A549 (cell line): ENCODE data around the gene OR4D2. TPM values are rescaled to one million over a fixed set of nuclear protein-coding genes. Genes with fewer than 3 reads are reported as not detected.

Source experiments
- ATAC-seq, 2 experiments: fragments of 200-7000 bp in 1 of 2; fragments of >200 bp in 1 of 2; cut with Nextera tagmentation in 1 of 2; cut with Tn5 transposase in 1 of 2; 3 replicates each; pipeline versions ENCODE4 v1.8.0 to v1.9.1; 2018 to 2020; ENCODE audit warnings: mild to moderate bottlenecking in 1 of 2, moderate library complexity in 1 of 2
- CTCF ChIA-PET: fragments of 300-600 bp; sonication (Branson Sonifier 250); formaldehyde crosslinking; extraction: SDS; loops from one replicate; lab custom pipeline; 2021; ENCODE audit warnings: antibody characterized with exemption, inconsistent platforms; lab: Yijun Ruan, JAX
- POLR2A ChIA-PET: fragments of 350-600 bp; formaldehyde crosslinking; extraction: SDS; loops from one replicate; lab custom pipeline; 2021; ENCODE audit warnings: antibody characterized with exemption, inconsistent platforms; lab: Yijun Ruan, JAX
- DNase-seq, 2 experiments: peaks; one replicate each; pipeline versions ENCODE4 v3.0.0 to v3.0.0-alpha.2; 2011 to 2016; ENCODE audit warnings: low read depth in 1 of 2, low spot score in 1 of 2
- FAIRE-seq: peaks from 2 replicates; lab custom pipeline; 2011; peaks lifted over from hg19 to GRCh38; lab: Jason Lieb, UNC
- H3K27ac ChIP-seq, 2 experiments: fragments of >200 bp; sonication (Bioruptor Twin); formaldehyde crosslinking; 3 replicates each; pipeline ENCODE4 v1.5.1; 2016 to 2017
- H3K4me1 ChIP-seq: fragments of >200 bp; sonication (Bioruptor Twin); formaldehyde crosslinking; 3 replicates; pipeline ENCODE4 v1.6.1; 2016
- H3K4me2 ChIP-seq: fragments of >200 bp; sonication (Bioruptor Twin); formaldehyde crosslinking; 3 replicates; pipeline ENCODE4 v1.6.1; 2016
- H3K4me3 ChIP-seq: fragments of >200 bp; sonication (Bioruptor Twin); formaldehyde crosslinking; 3 replicates; pipeline ENCODE4 v1.5.1; 2016
- H3K9me3 ChIP-seq: fragments of >200 bp; sonication (Bioruptor Twin); formaldehyde crosslinking; 3 replicates; pipeline ENCODE4 v1.6.1; 2016
- BHLHE40 ChIP-seq: IDR thresholded peaks from 2 replicates; pipeline ENCODE4 v1.6.1; 2012; ENCODE audit warnings: low read depth, low read length, inconsistent platforms
- CBX2 ChIP-seq: fragments of 200-600 bp; sonication (generic); IDR thresholded peaks from 2 replicates; pipeline ENCODE4 v1.6.1; 2016; ENCODE audit warnings: low read depth, mild to moderate bottlenecking, borderline replicate concordance
- CEBPB ChIP-seq, 2 experiments: fragments of >200 bp in 1 of 2; sonication (Bioruptor Twin) in 1 of 2; formaldehyde crosslinking in 1 of 2; IDR thresholded peaks; 2 replicates each; pipeline ENCODE4 v1.6.1; 2012 to 2016
- EP300 ChIP-seq, 2 experiments: fragments of >200 bp; sonication (Bioruptor Twin); formaldehyde crosslinking; IDR thresholded peaks; 2 replicates in 1 of 2; 3 replicates in 1 of 2; pipeline ENCODE4 v1.6.1; 2016 to 2017
- FOSB ChIP-seq: fragments of 250-450 bp; sonication (Bioruptor Pico); IDR thresholded peaks from 2 replicates; pipeline ENCODE4 v1.5.0; 2020; ENCODE audit warnings: mild to moderate bottlenecking, moderate library complexity
- FOSL2 ChIP-seq, 2 experiments: fragments of 450-650 bp in 1 of 2; fragments of >200 bp in 1 of 2; sonication (Bioruptor Twin) in 1 of 2; formaldehyde crosslinking; IDR thresholded peaks; 2 replicates each; pipeline versions ENCODE4 v1.5.0 to v1.6.1; 2016 to 2020; ENCODE audit warnings: mild to moderate bottlenecking in 1 of 2, moderate library complexity in 1 of 2
- HDAC2 ChIP-seq: fragments of 200-600 bp; sonication (generic); IDR thresholded peaks from 2 replicates; pipeline ENCODE4 v1.6.1; 2016
- HEYL ChIP-seq: fragments of 250-450 bp; sonication (Bioruptor Pico); IDR thresholded peaks from 2 replicates; pipeline ENCODE4 v1.8.0; 2021; ENCODE audit warnings: mild to moderate bottlenecking, moderate library complexity
- HOXB5 ChIP-seq: fragments of 250-450 bp; sonication (Bioruptor Pico); IDR thresholded peaks from 2 replicates; pipeline ENCODE4 v1.5.0; 2020; ENCODE audit warnings: mild to moderate bottlenecking, moderate library complexity
- JUN ChIP-seq, 2 experiments: fragments of >200 bp; sonication (Bioruptor Twin); formaldehyde crosslinking; IDR thresholded peaks; 2 replicates in 1 of 2; 3 replicates in 1 of 2; pipeline ENCODE4 v1.6.1; 2016 to 2017
- KDM5A ChIP-seq: fragments of 200-600 bp; sonication (generic); IDR thresholded peaks from 2 replicates; pipeline ENCODE4 v1.6.1; 2016; ENCODE audit warnings: antibody characterized with exemption, mild to moderate bottlenecking
- NFE2L2 ChIP-seq: fragments of 150-350 bp; conservative IDR thresholded peaks from 2 replicates; pipeline ENCODE4 v1.6.1; 2014; ENCODE audit warnings: low read length
- PHF8 ChIP-seq: fragments of 200-600 bp; sonication (generic); IDR thresholded peaks from 2 replicates; pipeline ENCODE4 v1.6.1; 2016; ENCODE audit warnings: low read depth, mild to moderate bottlenecking, antibody characterized with exemption, moderate library complexity, borderline replicate concordance
- POLR2A ChIP-seq: IDR thresholded peaks from 2 replicates; pipeline ENCODE4 v1.6.1; 2012; ENCODE audit warnings: mild to moderate bottlenecking, low read length
- POLR2AphosphoS2 ChIP-seq: conservative IDR thresholded peaks from 2 replicates; pipeline ENCODE4 v1.6.1; 2012; ENCODE audit warnings: low read length, improper control_type of control experiment, inconsistent platforms
- RAD21 ChIP-seq, 2 experiments: fragments of >200 bp in 1 of 2; sonication (Bioruptor Twin) in 1 of 2; formaldehyde crosslinking in 1 of 2; IDR thresholded peaks in 1 of 2; conservative IDR thresholded peaks in 1 of 2; 2 replicates in 1 of 2; 3 replicates in 1 of 2; pipeline ENCODE4 v1.6.1; 2012 to 2018; ENCODE audit warnings: inconsistent platforms in 1 of 2
- RFX5 ChIP-seq: fragments of 450-650 bp; IDR thresholded peaks from 2 replicates; pipeline ENCODE4 v1.7.1; 2014; ENCODE audit warnings: antibody characterized with exemption, mild to moderate bottlenecking, moderate library complexity
- RNF2 ChIP-seq: fragments of 200-600 bp; sonication (generic); IDR thresholded peaks from 2 replicates; pipeline ENCODE4 v1.6.1; 2016; ENCODE audit warnings: low read depth, mild to moderate bottlenecking, antibody characterized with exemption, moderate library complexity, borderline replicate concordance
- SREBF2 ChIP-seq: fragments of 450-650 bp; IDR thresholded peaks from 2 replicates; pipeline ENCODE4 v1.6.1; 2014; ENCODE audit warnings: mild to moderate bottlenecking, moderate library complexity
- TP53 ChIP-seq: fragments of 250-450 bp; sonication (Bioruptor Pico); IDR thresholded peaks from 2 replicates; pipeline ENCODE4 v1.5.0; 2021; ENCODE audit warnings: mild to moderate bottlenecking, moderate library complexity
- ZC3H11A ChIP-seq: fragments of 450-650 bp; IDR thresholded peaks from 2 replicates; pipeline ENCODE4 v1.6.1; 2014; ENCODE audit warnings: antibody characterized with exemption, mild to moderate bottlenecking
- ZNF302 ChIP-seq: fragments of 250-450 bp; sonication (Bioruptor Pico); IDR thresholded peaks from 2 replicates; pipeline ENCODE4 v1.9.0; 2021; ENCODE audit warnings: inconsistent platforms, mild to moderate bottlenecking, moderate library complexity
- ZSCAN20 ChIP-seq: fragments of 250-450 bp; sonication (Bioruptor Pico); IDR thresholded peaks from 2 replicates; pipeline ENCODE4 v1.8.0; 2022; ENCODE audit warnings: mild to moderate bottlenecking, moderate library complexity
- WGBS: methylation state at CpG from one replicate; pipeline ENCODE4 v1.1.6; 2017; ENCODE audit errors: missing lambda C conversion rate; 5-methylcytosine and 5-hydroxymethylcytosine counted together
- polyA plus RNA-seq, 4 experiments: library from polyadenylated mRNA; depleted of rRNA in 3 of 4; stranded (reverse); fragments of >200 nt; fragmentation: RNase III in 1 of 4; extraction: RNeasy Plus Mini Kit Qiagen cat#74134 plus additional on column Dnase treatment in 1 of 4; gene quantifications; 2 replicates in 3 of 4; 3 replicates in 1 of 4; pipeline ENCODE4 v1.2.3, GENCODE V29; 2011 to 2017
- TF ChIP-seq, protein P1 (sequence below): fragments of >200 bp; sonication (Bioruptor Twin); formaldehyde crosslinking; IDR thresholded peaks from 3 replicates; pipeline ENCODE4 v1.6.1; 2016
- TF ChIP-seq, protein P2 (sequence below): fragments of 450-650 bp; IDR thresholded peaks from 2 replicates; pipeline ENCODE4 v1.6.1; 2014; ENCODE audit warnings: antibody characterized with exemption
- TF ChIP-seq, protein P3 (sequence below): IDR thresholded peaks from 2 replicates; pipeline ENCODE4 v1.6.1; 2012; ENCODE audit warnings: low read depth, borderline replicate concordance
- TF ChIP-seq, protein P4 (sequence below): IDR thresholded peaks from 2 replicates; pipeline ENCODE4 v1.6.1; 2012

Gene OR4D2
- polyA plus RNA-seq, 2 of the 4 experiments (the other 2 are of a cell fraction): not detected

DNA sequence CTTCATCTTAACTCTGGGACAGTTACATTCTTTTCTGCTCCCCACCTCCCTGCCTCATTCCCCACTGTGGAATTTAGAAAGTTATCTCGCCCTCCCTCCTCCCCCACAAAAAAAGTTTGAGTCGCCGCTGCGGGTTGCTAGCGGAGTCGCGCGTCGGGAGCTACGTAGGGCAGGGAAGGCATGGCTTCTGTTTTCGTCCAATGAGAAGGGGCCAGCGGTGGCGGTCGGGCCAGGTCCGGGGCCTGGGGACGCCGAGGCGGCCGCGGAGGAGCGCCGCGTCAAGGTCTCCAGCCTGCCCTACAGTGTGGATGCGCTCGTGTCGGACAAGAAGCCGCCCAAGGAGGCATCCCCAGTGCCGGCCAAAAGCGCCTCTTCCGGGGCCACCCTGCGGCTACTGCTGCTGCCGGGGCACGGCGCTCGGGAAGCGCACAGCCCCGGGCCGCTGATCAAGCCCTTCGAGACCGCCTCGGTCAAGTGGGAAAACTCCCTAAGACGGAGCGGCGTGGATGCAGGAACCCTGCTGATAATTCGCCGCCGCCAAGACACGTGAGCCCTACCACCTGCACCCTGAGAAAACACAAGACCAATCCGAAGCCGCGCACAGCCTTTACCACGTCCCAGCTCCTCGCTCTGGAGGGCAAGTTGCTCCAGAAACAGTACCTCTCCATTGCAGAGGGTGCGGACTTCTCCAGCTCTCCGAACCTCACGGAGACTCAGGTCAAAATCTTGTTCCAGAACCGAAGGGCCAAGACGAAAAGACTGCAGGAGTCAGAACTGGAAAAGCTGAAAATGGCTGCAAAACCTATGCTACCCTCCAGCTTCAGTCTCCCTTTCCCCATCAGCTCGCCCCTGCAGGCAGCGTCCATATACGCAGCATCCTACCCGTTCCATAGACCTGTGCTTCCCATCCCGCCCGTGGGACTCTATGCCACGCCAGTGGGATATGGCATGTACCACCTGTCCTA, 9.7 kb upstream of the OR4D2 start:
- Histone ChIP-seq H3K4me3 (peak overlapping the region; percentile 51), H3K27ac (peak overlapping the region in 1 of 2 experiments; percentile 63; a peak in 4 of 6 replicates), H3K4me1 (no peaks in the 10 kb centered on the region), H3K9me3 (no peaks in the 10 kb centered on the region), H3K4me2 (peak overlapping the region; percentile 88)
- peak; percentile 86 to 91 for ATAC-seq
- CTCF ChIA-PET: interaction anchor here (1.0 to 1.8 kb wide), 4 partner anchors 15 to 36 kb away, joined by 4 to 7 read pairs (median 5); no protein-coding TSS in a partner anchor
- TF ChIP-seq, protein P1, sequence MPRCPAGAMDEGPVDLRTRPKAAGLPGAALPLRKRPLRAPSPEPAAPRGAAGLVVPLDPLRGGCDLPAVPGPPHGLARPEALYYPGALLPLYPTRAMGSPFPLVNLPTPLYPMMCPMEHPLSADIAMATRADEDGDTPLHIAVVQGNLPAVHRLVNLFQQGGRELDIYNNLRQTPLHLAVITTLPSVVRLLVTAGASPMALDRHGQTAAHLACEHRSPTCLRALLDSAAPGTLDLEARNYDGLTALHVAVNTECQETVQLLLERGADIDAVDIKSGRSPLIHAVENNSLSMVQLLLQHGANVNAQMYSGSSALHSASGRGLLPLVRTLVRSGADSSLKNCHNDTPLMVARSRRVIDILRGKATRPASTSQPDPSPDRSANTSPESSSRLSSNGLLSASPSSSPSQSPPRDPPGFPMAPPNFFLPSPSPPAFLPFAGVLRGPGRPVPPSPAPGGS: no peak
- TF ChIP-seq POLR2AphosphoS2: no peak
- TF ChIP-seq RNF2: no peak; the same call in 1 of the 2 replicates
- TF ChIP-seq HOXB5: no peak
- TF ChIP-seq RAD21 (conservative IDR thresholded peaks at IDR 0.05 in 1 of 2, IDR thresholded peaks at IDR 0.05 in 1 of 2): no peak
- TF ChIP-seq FOSL2 (IDR thresholded peaks at IDR 0.05): no peak
- no peak for TF ChIP-seq FOSL2 (CRISPR knock-in tag; IDR thresholded peaks at IDR 0.05)
- no peak for TF ChIP-seq EP300 (IDR thresholded peaks at IDR 0.05)
- no peak for TF ChIP-seq KDM5A
- TF ChIP-seq RFX5: no peak
- TF ChIP-seq SREBF2: no peak
- no peak for TF ChIP-seq BHLHE40
- TF ChIP-seq, protein P2, sequence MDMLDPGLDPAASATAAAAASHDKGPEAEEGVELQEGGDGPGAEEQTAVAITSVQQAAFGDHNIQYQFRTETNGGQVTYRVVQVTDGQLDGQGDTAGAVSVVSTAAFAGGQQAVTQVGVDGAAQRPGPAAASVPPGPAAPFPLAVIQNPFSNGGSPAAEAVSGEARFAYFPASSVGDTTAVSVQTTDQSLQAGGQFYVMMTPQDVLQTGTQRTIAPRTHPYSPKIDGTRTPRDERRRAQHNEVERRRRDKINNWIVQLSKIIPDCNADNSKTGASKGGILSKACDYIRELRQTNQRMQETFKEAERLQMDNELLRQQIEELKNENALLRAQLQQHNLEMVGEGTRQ: 0 out of 2 replicates have a peak, but pooled peaks have one; percentile 21
- TF ChIP-seq NFE2L2: no peak
- TF ChIP-seq CEBPB (IDR thresholded peaks at IDR 0.05): no peak
- no peak for TF ChIP-seq ZSCAN20 (CRISPR knock-in tag)
- TF ChIP-seq, protein P3, sequence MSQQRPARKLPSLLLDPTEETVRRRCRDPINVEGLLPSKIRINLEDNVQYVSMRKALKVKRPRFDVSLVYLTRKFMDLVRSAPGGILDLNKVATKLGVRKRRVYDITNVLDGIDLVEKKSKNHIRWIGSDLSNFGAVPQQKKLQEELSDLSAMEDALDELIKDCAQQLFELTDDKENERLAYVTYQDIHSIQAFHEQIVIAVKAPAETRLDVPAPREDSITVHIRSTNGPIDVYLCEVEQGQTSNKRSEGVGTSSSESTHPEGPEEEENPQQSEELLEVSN: peak; percentile 73
- no peak for TF ChIP-seq HEYL
- no peak for TF ChIP-seq FOSB (CRISPR knock-in tag)
- TF ChIP-seq ZC3H11A: no peak
- TF ChIP-seq TP53 (CRISPR knock-in tag): no peak
- TF ChIP-seq JUN (IDR thresholded peaks at IDR 0.05): peak in 1 of 2 experiments; percentile 29; a peak in 1 of 5 replicates
- no peak for TF ChIP-seq CBX2
- TF ChIP-seq, protein P4, sequence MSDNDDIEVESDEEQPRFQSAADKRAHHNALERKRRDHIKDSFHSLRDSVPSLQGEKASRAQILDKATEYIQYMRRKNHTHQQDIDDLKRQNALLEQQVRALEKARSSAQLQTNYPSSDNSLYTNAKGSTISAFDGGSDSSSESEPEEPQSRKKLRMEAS: peak; percentile 56; the same call in 1 of the 2 replicates
- TF ChIP-seq HDAC2: 0 out of 2 replicates have a peak, but pooled peaks have one; percentile 23
- 0 out of 2 replicates have a peak, but pooled peaks have one; percentile 24 for TF ChIP-seq POLR2A
- no peak for TF ChIP-seq PHF8
- TF ChIP-seq ZNF302: no peak
- WGBS: 10% methylated on average over 39 of the region's 65 CpGs
- FAIRE-seq: peak; percentile 23
- DNase-seq: peak; percentile 50 to 56
- POLR2A ChIA-PET: interaction anchor here (1.2 kb wide), 1 partner anchor 8 kb away, joined by 3 read pairs; no protein-coding TSS in a partner anchor
